ENCODE results near the gene HPS6.

HPS6 gene

GRCh38 chr10:102112210-102112817, 47.2 kb downstream of the HPS6 start:
- TF ChIP-seq ZFP3 (CRISPR knock-in tag; IDR thresholded peaks at IDR 0.05) = no peak
- no peak for TF ChIP-seq BACH2 (CRISPR knock-in tag; IDR thresholded peaks at IDR 0.05; ENCODE audit: borderline replicate concordance)
- no peak for TF ChIP-seq ISL1 (CRISPR knock-in tag; IDR thresholded peaks at IDR 0.05)
- TF ChIP-seq ESRRG (CRISPR knock-in tag; IDR thresholded peaks at IDR 0.05) = no peak
- TF ChIP-seq GLIS3 (CRISPR knock-in tag; IDR thresholded peaks at IDR 0.05) = no peak
- no peak for TF ChIP-seq ZC3H10 (CRISPR knock-in tag; IDR thresholded peaks at IDR 0.05)
- TF ChIP-seq SNAI2 (CRISPR knock-in tag; IDR thresholded peaks at IDR 0.05) = no peak
- no peak for TF ChIP-seq TSHZ2 (CRISPR knock-in tag; IDR thresholded peaks at IDR 0.05)
- TF ChIP-seq OSR1 (CRISPR knock-in tag; IDR thresholded peaks at IDR 0.05) = no peak
- TF ChIP-seq ARNTL (CRISPR knock-in tag; IDR thresholded peaks at IDR 0.05; ENCODE audit: borderline replicate concordance, low read depth) = no peak
- TF ChIP-seq TCF4 (CRISPR knock-in tag; IDR thresholded peaks at IDR 0.05; ENCODE audit: borderline replicate concordance) = no peak
- no peak for TF ChIP-seq PPARA (CRISPR knock-in tag; IDR thresholded peaks at IDR 0.05; ENCODE audit: borderline replicate concordance)
- TF ChIP-seq CSRNP3 (CRISPR knock-in tag; IDR thresholded peaks at IDR 0.05) = no peak
- ATAC-seq = no peak

- no peak for ATAC-seq
- TF ChIP-seq ZNF70 (CRISPR knock-in tag; IDR thresholded peaks at IDR 0.05) = no peak
- no peak for TF ChIP-seq TSHZ2 (CRISPR knock-in tag; IDR thresholded peaks at IDR 0.05)
- no peak for TF ChIP-seq PATZ1 (CRISPR knock-in tag; IDR thresholded peaks at IDR 0.05; ENCODE audit: borderline replicate concordance)
- no peak for TF ChIP-seq ZFP30 (CRISPR knock-in tag; IDR thresholded peaks at IDR 0.05)
- TF ChIP-seq CSDC2 (CRISPR knock-in tag; IDR thresholded peaks at IDR 0.05) = no peak
- TF ChIP-seq CREB5 (CRISPR knock-in tag; IDR thresholded peaks at IDR 0.05; ENCODE audit: low read depth) = no peak
- no peak for TF ChIP-seq RARB (CRISPR knock-in tag; IDR thresholded peaks at IDR 0.05)
- TF ChIP-seq PPARA (CRISPR knock-in tag; IDR thresholded peaks at IDR 0.05; ENCODE audit: borderline replicate concordance) = no peak
- TF ChIP-seq SNAI2 (CRISPR knock-in tag; IDR thresholded peaks at IDR 0.05) = no peak
- TF ChIP-seq ZNF565 (CRISPR knock-in tag; conservative IDR thresholded peaks at IDR 0.05; ENCODE audit: low read depth) = no peak
- TF ChIP-seq ZNF8 (CRISPR knock-in tag; IDR thresholded peaks at IDR 0.05) = no peak
- TF ChIP-seq ZC3H10 (CRISPR knock-in tag; IDR thresholded peaks at IDR 0.05) = no peak
- no peak for TF ChIP-seq TOX (CRISPR knock-in tag; IDR thresholded peaks at IDR 0.05; ENCODE audit: borderline replicate concordance)
Measured at GRCh38 chr10:102113261-102113955, 48.3 kb downstream of the HPS6 start.

All from SK-N-SH treated with all-trans-retinoic acid at 6 μM for 48 hours (cell line).